ENCODE results near the gene AGPAT3.

AGPAT3 gene

DNA sequence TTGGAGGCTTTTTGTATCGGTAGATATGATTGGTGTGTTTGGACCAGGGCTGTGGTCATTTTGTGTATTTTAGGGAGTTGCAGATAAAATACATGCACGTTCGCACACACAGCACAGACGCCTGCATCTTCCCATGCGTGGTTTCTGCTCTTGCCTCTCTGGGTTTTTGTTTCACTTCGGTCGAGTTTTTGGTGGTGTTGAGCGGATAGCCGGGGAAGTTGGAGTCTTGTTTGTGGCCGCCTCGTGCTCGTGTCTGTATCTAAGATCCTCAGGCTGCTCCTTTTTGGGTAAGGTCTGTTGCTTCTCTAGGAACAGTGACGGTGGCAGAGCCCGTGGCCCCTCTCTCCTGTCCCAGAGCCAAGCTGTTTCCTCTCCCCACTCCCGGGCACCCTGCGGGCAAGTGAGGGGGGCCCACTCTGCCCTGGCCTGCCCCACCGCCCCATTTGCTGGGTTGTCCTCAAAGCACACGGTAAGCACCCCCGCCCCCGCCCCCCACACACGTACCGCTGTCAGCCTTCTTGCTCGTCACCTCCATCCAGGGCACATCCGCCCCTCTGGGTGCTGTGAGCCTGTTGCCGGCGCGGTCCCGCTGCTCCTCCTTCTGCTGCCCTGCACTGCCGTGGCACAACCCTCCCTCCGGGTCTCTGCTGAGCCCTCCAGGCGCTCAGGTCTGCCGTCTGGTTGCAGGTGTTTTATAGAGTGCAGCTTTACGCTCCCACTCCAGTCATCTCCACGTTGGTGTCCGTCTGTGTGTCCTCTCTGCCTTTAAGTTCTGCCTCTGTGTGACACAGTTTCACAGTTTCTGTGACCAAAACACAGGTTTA lies 51.9 kb downstream of the AGPAT3 start:
- TF ChIP-seq, protein P1, sequence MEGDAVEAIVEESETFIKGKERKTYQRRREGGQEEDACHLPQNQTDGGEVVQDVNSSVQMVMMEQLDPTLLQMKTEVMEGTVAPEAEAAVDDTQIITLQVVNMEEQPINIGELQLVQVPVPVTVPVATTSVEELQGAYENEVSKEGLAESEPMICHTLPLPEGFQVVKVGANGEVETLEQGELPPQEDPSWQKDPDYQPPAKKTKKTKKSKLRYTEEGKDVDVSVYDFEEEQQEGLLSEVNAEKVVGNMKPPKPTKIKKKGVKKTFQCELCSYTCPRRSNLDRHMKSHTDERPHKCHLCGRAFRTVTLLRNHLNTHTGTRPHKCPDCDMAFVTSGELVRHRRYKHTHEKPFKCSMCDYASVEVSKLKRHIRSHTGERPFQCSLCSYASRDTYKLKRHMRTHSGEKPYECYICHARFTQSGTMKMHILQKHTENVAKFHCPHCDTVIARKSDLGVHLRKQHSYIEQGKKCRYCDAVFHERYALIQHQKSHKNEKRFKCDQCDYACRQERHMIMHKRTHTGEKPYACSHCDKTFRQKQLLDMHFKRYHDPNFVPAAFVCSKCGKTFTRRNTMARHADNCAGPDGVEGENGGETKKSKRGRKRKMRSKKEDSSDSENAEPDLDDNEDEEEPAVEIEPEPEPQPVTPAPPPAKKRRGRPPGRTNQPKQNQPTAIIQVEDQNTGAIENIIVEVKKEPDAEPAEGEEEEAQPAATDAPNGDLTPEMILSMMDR (IDR thresholded peaks at IDR 0.05; ENCODE audit: low read depth, low read length): no peak
- no peak for DNase-seq (ENCODE audit: low read depth in 2 of 2)
- H3K4me3 ChIP-seq (replicated peaks in 1 of 2; ENCODE audit: low read depth in 2 of 2, low read length in 2 of 2): no peak overlapping the region

DNA sequence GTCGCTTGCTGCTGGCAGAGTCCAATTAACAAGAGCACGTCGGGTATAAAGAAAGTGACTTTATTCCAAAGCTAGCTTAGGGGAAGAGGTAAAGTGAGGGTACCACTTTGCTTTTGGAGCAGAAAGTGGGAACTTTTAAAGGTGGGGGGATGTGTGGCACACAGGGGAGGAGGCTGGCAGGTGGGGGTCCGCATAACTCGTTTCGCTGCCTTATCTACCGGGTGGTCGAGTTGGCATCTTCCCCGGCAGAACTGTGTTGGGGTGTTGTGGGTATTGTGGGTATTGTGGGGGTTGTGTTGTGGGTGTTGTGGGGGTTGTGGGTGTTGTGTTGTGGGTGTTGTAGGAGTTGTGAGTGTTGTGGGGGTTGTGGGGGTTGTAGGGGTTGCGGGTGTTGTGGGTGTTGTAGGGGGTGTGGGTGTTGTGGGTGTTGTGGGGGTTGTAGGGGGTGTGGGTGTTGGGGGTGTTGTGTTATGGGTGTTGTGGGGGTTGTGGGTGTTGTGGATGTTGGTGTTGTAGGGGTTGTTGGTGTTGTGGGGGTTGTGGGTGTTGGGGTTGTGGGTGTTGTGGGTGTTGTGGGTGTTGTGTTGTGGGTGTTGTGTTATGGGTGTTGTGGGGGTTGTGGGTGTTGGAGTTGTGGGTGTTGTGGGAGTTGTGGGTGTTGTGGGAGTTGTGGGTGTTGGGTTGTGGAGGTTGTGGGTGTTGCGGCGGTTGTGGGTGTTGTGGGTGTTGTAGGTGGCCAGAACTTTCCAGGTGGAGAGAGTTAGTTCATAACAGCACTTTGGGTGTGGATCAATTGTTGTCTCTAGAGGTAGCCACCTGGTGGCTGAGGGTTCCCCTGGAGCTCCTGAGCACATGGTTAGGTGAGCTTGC lies 52.7 kb downstream of the AGPAT3 start:
- H3K4me3 ChIP-seq (replicated peaks in 1 of 2; ENCODE audit: low read depth in 2 of 2, low read length in 2 of 2): no peak overlapping the region
- TF ChIP-seq, protein P1 (IDR thresholded peaks at IDR 0.05; ENCODE audit: low read depth, low read length): no peak
- no peak for DNase-seq (ENCODE audit: low read depth in 2 of 2)

DNA sequence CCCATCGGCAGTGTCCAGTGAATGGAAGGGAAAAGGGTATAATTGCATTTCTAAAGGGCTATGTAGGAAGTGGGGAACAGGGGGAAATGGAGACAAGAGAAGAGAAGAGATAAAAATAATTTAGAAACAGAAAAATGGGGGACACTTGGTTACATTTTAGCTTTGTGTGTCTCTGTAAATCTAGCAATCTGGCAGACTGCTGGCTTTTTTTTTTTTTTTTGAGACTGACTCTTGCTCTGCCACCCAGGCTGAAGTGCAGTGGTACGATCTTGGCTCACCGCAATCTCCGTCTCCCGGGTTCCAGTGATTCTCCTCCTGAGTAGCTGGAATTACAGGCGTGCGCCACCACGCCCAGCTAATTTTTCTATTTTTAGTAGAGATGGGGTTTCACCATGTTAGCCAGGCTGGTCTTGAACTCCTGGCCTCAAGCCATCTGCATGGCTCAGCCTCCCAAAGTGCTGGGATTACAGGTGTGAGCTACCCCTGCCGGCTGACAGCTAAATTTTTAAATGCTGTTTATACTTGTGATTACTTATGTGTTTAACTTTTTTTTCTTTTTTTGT lies 53.4 kb downstream of the AGPAT3 start:
- TF ChIP-seq, protein P1 (IDR thresholded peaks at IDR 0.05; ENCODE audit: low read depth, low read length): no peak

DNA sequence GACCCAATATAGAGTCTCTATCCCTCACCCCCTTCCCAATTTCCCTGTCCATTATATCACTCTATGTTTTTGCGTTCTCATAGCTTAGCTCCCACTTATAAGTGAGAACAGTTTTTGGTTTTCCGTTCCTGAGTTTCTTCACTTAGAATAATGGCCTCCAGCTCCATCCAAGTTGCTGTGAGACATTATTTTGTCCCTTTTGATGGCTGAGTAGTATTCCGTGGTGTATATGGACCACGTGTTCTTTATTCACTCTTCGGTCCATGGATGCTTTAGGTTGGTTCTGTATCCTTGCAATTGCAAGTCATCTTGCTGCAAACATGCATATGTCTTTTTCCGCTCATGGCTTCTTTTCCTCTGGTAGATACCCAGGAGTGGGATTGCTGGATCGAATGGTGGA lies 54.3 kb downstream of the AGPAT3 start:
- DNase-seq (ENCODE audit: low read depth in 2 of 2): no peak
- TF ChIP-seq, protein P1 (IDR thresholded peaks at IDR 0.05; ENCODE audit: low read depth, low read length): no peak
- H3K4me3 ChIP-seq (replicated peaks in 1 of 2; ENCODE audit: low read depth in 2 of 2, low read length in 2 of 2): no peak overlapping the region

More for the DNA sequence above, 53.4 kb downstream of the AGPAT3 start:
- no peak overlapping the region for H3K4me3 ChIP-seq (replicated peaks in 1 of 2; ENCODE audit: low read depth in 2 of 2, low read length in 2 of 2)
- DNase-seq (ENCODE audit: low read depth in 2 of 2): no peak

DNA sequence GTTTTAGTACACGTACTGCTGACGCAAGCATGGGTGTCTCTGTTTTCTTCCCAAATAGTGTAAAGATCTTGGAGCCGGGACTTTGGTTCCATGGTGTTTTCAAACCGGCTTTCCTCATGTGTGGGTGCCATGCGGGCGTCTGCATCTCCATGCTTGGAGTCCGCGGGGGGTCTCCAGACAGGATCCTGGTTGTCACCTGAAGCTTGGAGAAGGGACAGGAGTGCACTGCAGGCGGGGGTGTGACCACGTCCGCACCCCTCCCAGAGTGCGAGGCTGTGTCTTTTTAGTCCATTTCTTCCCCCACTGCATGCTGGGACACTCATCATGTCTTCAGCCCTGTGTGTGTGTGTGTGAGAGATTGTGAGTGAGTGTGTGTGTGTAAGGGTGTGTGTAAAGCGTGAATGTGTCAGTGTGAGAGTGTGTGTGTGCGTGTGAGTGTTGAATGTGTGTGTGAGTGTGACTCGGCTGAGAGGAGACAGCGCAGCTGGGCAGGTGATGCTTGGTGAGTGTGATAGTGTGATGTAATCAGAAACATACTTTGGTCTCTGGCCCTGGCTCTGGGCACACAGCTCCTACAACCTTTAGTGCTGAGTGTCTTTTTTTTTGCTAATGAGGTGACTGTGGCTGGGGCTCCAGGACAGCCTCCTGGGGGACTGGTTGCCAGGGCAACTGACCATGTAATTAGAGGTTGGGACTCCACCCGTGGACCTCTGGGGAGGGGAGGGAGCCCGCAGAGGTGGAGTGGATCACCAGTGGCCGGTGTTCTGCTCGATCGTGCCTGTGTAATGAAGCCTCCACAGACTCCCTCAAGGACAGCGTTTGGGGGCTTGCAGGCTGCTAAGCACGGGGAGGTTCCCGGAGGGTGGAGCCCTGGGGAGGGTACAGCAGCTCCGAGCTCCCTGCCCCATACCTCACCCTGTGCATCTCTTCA lies 55.1 kb downstream of the AGPAT3 start:
- TF ChIP-seq, protein P1 (IDR thresholded peaks at IDR 0.05; ENCODE audit: low read depth, low read length): no peak
- DNase-seq (ENCODE audit: low read depth in 2 of 2): no peak

DNA sequence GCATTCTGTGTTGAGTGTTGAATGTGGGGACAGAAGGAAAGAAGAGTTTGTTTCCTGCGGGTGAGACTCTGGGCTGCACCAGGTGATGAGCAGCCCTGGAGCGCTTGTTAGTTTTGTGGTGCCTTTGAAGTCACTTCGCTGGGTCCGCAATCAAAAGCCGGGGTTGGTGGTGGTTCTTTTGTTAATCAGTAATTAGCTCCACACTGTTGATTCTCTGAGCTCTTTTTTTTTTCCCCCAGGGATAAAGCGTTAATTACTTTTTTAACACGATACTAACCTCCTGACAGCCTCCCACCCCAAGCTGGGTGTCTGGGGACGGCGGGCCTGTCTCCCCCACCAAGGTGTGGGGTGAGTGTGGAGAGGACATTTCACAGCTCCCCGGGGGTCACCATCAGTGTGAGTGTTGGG lies 56.6 kb downstream of the AGPAT3 start:
- TF ChIP-seq, protein P1 (IDR thresholded peaks at IDR 0.05; ENCODE audit: low read depth, low read length): no peak
- no peak for DNase-seq (ENCODE audit: low read depth in 2 of 2)
- no peak overlapping the region for H3K4me3 ChIP-seq (replicated peaks in 1 of 2; ENCODE audit: low read depth in 2 of 2, low read length in 2 of 2)

More for the DNA sequence above, 55.1 kb downstream of the AGPAT3 start:
- H3K4me3 ChIP-seq (replicated peaks in 1 of 2; ENCODE audit: low read depth in 2 of 2, low read length in 2 of 2): no peak overlapping the region
